D721Med (cell line): ENCODE measurements around the gene KRCC1.
A peak's percentile ranks its signal among the peaks of the same experiment; 100 is the strongest.

Experiments
- DNase-seq: peaks from one replicate; pipeline ENCODE4 v3.0.0; 2011; ENCODE audit warnings: low spot score; ENCODE audit not compliant: insufficient read length
- FAIRE-seq: peaks from 2 replicates; lab custom pipeline; 2011; peaks lifted over from hg19 to GRCh38; lab: Jason Lieb, UNC
- CTCF ChIP-seq: IDR thresholded peaks from 2 replicates; pipeline ENCODE4 v1.5.1; 2012; ENCODE audit warnings: mild to moderate bottlenecking, control low read depth; ENCODE audit not compliant: insufficient read depth; ENCODE audit errors: missing control alignments

The KRCC1 gene

GRCh38 chr2:88068044-88068443 is 12.5 kb upstream of the KRCC1 start:
- FAIRE-seq (no peak), DNase-seq (no peak)
- no peak for TF ChIP-seq CTCF

DNA sequence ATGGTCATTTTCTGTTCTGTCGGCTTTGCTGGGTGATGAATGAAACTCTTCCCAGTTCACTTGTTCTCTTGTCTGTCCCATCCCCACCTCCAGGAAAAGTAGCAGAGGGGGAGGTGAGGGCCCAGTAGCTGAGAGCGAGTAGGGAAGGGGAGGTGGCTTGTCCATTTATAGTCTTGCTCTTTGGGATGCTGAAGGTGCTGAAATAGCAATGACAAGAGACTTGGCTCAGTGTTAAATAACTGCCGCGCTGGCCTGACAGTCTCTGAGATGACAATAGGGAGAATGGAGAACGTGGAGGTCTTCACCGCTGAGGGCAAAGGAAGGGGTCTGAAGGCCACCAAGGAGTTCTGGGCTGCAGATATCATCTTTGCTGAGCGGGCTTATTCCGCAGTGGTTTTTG is 12.0 kb upstream of the KRCC1 start, which contains the start of gene SMYD1:
TSS of gene SMYD1 (plus strand) at position 228 of the 400 bp plus-strand sequence. CDS start at position 268, 40 bp downstream.
- DNase-seq (no peak), FAIRE-seq (no peak)
- TF ChIP-seq CTCF = no peak

GRCh38 chr2:88067189-88067588 is 11.6 kb upstream of the KRCC1 start:
- DNase-seq (no peak), FAIRE-seq (no peak)
- no peak for TF ChIP-seq CTCF

DNA sequence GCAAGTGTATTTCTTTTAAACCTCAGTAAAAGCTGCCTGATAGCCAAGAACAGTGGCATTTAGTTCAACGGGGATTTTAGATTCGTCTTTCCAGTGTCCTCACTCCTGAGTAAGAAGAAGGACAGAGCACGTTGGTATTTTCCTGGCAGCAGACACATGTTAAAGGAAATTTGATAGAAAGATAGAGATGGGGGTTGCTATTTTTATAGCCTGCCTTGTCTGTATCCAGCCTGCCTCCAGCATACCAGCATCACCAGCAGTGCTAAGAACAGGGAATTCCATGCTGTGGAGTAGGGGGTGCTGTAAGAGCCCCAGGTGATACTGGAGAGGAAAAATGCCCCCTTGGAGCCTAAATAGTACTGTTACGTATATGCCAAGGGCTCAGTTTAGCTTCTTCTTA is 11.0 kb upstream of the KRCC1 start:
- no peak for FAIRE-seq
- no peak for TF ChIP-seq CTCF

GRCh38 chr2:88061295-88061694 is 5.7 kb upstream of the KRCC1 start:
- FAIRE-seq (no peak), DNase-seq (no peak)
- no peak for TF ChIP-seq CTCF

More for the DNA sequence above, 11.0 kb upstream of the KRCC1 start:
- DNase-seq = no peak

- FAIRE-seq (no peak), DNase-seq (no peak)
- TF ChIP-seq CTCF = no peak
Observed at GRCh38 chr2:88060907-88061275, 5.3 kb upstream of the KRCC1 start.

DNA sequence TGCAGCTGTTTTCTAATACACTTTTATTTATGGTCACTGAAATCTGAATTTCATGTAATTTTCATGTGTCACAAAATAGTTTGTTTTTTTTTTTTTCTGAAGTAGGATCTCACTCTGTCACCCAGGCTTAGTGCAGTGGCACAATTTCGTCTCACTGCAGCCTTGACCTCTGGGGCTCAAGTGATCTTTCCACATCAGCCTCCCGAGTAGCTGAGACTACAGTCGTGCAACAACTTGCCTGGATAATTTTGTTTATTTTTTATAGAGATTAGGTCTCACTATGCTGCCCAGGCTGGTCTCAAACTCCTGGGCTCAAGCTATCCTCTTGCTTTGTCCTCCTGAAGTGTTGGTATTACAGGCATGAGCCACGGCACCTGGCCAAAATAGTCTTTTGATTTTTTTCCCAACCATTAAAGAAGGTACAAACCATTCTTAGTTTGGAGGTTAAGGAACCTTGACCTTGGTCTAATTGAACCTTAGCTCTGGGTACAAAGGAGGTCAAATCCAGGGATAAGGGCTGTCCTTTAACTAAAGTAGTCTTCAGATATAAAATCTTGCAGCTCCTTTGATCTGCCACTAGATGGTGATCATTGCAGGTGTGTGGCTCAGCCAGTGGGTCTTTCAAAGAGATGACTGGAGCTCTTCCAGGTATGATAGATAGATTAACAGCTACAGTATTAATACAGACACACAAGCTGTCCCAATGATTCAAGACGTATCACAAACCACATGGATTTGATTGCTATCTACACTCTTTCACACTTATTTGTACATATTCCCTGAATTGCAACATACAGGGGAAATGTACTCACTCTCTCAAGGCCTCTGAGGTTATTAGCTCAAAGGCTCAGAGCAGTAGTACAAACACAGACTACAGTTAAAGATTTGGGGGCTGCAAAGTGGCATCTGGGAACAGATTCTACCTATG is 4.7 kb upstream of the KRCC1 start:
- TF ChIP-seq CTCF = peak; percentile 83
- DNase-seq (peak; percentile 38), FAIRE-seq (no peak)
